Stomach (tissue), 19 donors: ENCODE measurements around the gene SPINK14. TPM values are rescaled to one million over a fixed set of nuclear protein-coding genes. Genes with fewer than 3 reads are reported as not detected.

ENCODE experiments used
- DNase-seq, 2 donors: peaks; one replicate each; pipeline versions ENCODE4 v3.0.0 to v3.0.0-alpha.2; 2013 to 2019
- H3K27ac ChIP-seq, 5 donors: fragments of 200-600 bp in 4 of 5; sonication (generic) in 4 of 5; one replicate each; pipeline ENCODE4 v1.5.1; 2013 to 2019; ENCODE audit warnings: mild to moderate bottlenecking in 1 of 5, moderate library complexity in 1 of 5
- H3K27me3 ChIP-seq, 3 donors: fragments of 200-600 bp; sonication (generic); one replicate each; pipeline ENCODE4 v1.5.1; 2017 to 2019; ENCODE audit warnings: mixed run types in 1 of 3
- H3K36me3 ChIP-seq, 4 donors: fragments of 200-600 bp; sonication (generic); 1 replicate in 3 of 4; 2 replicates in 1 of 4; pipeline ENCODE4 v1.5.1; 2016 to 2019
- H3K4me1 ChIP-seq, 4 donors: fragments of 200-600 bp; sonication (generic); one replicate each; pipeline ENCODE4 v1.5.1; 2016 to 2019
- H3K4me3 ChIP-seq, 4 donors: fragments of 200-600 bp; sonication (generic) in 3 of 4; one replicate each; pipeline ENCODE4 v1.5.1; 2016 to 2019; ENCODE audit warnings: mild to moderate bottlenecking in 1 of 4
- H3K9me3 ChIP-seq, 4 donors: fragments of 200-600 bp; sonication (generic); one replicate each; pipeline ENCODE4 v1.5.1; 2016 to 2019
- CTCF ChIP-seq, 7 experiments: fragments of 450-650 bp in 4 of 7; fragments of 200-600 bp in 3 of 7; sonication (generic) in 3 of 7; IDR thresholded peaks; one replicate each; pipeline ENCODE4 v1.5.1; 2016 to 2019; ENCODE audit warnings: antibody characterized with exemption in 7 of 7, control low read depth in 2 of 7, mild to moderate bottlenecking in 1 of 7
- EP300 ChIP-seq: sonication (generic); formaldehyde crosslinking; IDR thresholded peaks from one replicate; pipeline ENCODE4 v1.6.1; 2017; ENCODE audit warnings: antibody characterized with exemption
- POLR2A ChIP-seq, 4 donors: fragments of 450-650 bp; IDR thresholded peaks; one replicate each; pipeline ENCODE4 v1.6.1; 2016; ENCODE audit warnings: antibody characterized with exemption in 4 of 4, control low read depth in 2 of 4, mild to moderate bottlenecking in 1 of 4, moderate library complexity in 1 of 4
- POLR2AphosphoS5 ChIP-seq, 3 donors: sonication (generic); formaldehyde crosslinking; IDR thresholded peaks; one replicate each; pipeline ENCODE4 v1.6.1; 2016; ENCODE audit warnings: antibody characterized with exemption in 3 of 3
- WGBS, 5 donors: extraction: QIAGEN DNeasy Blood & Tissue Kit in 3 of 5; methylation state at CpG; one replicate each; pipeline versions ENCODE4 v1.1.5 to v1.1.7; 2013 to 2018; 5-methylcytosine and 5-hydroxymethylcytosine counted together
- intact Hi-C: fragments of 100-400 bp; cut with DNase I; formaldehyde crosslinking; loops from one replicate; pipeline ENCODE4 v1.15.1; 2023; ENCODE audit warnings: low total_unique reads
- long read RNA-seq, 10 donors: transcript quantifications; one replicate each; lab custom pipeline, GENCODE V29; 2026
- polyA plus RNA-seq, 3 donors: library from polyadenylated mRNA; stranded (reverse); fragments of 200-250 nt; gene quantifications; one replicate each; pipeline ENCODE4 v1.2.3, GENCODE V29; 2013
- total RNA-seq, 5 donors: library from RNA; depleted of rRNA; stranded (reverse); fragments of >200 nt; gene quantifications; one replicate each; pipeline versions ENCODE4 v1.1.0 to v1.2.3, GENCODE V29; 2014 to 2016
- donor health status: healthy with polysubstance abuse.
- donor health status: Bipolar disorder and iron deficiency.
- donor health status: healthy.

Gene SPINK14, protein sequence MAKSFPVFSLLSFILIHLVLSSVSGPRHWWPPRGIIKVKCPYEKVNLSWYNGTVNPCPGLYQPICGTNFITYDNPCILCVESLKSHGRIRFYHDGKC
- total RNA-seq (not detected), polyA plus RNA-seq (not detected)
- long read RNA-seq, donor 1: 0 reads
- long read RNA-seq, donor 2: 0 reads
- long read RNA-seq, donor 3: 0 reads
- long read RNA-seq, donor 4: 0 reads
- long read RNA-seq, donor 5: 0 reads
- long read RNA-seq, donor 6: 0 reads
- long read RNA-seq, donor 7: 0 reads
- long read RNA-seq, donor 8: 0 reads
- long read RNA-seq, donor 9: 0 reads
- long read RNA-seq, donor 10: 0 reads

GRCh38 chr5:148168246-148168645 lies at the start of gene SPINK14:
TSS of gene SPINK14 (plus strand) at chr5:148168546. CDS start at chr5:148169733, 1,187 bp downstream.
- no peak for DNase-seq
- intact Hi-C loops: no loop called here
- Histone ChIP-seq H3K4me1 (no peaks in the 10 kb centered on the region), H3K27ac (no peak within 1 kb of the TSS), H3K27me3 (no peaks in the 10 kb centered on the region), H3K4me3 (no peak within 1 kb of the TSS), H3K9me3 (no peaks in the 10 kb centered on the region), H3K36me3 (no peaks in the 10 kb centered on the region)
- WGBS, 5 donors: 93 to 97% (median 96%) methylated on average over 1 of the region's 1 CpG
- TF ChIP-seq POLR2A (IDR thresholded peaks at IDR 0.05) (no peak), EP300 (no peak), CTCF (IDR thresholded peaks at IDR 0.05) (no peak), POLR2AphosphoS5 (IDR thresholded peaks at IDR 0.05) (no peak)

GRCh38 chr5:148120317-148120716 lies 48.0 kb upstream of the SPINK14 start:
- H3K36me3 ChIP-seq: no peaks in the 10 kb centered on the region
- no peaks in the 10 kb centered on the region for H3K27me3 ChIP-seq
- no peak for DNase-seq
- no peaks in the 10 kb centered on the region for H3K9me3 ChIP-seq
- no peak overlapping the region for H3K4me3 ChIP-seq
- WGBS, 5 donors: 58 to 77% (median 69%) methylated on average over 3 of the region's 3 CpGs
- intact Hi-C loops: no loop called here
- no peak overlapping the region for H3K27ac ChIP-seq
- H3K4me1 ChIP-seq: no peaks in the 10 kb centered on the region
- TF ChIP-seq POLR2AphosphoS5 (IDR thresholded peaks at IDR 0.05): no peak
- no peak for TF ChIP-seq POLR2A (IDR thresholded peaks at IDR 0.05)
- TF ChIP-seq CTCF (IDR thresholded peaks at IDR 0.05): no peak
- no peak for TF ChIP-seq EP300

DNA sequence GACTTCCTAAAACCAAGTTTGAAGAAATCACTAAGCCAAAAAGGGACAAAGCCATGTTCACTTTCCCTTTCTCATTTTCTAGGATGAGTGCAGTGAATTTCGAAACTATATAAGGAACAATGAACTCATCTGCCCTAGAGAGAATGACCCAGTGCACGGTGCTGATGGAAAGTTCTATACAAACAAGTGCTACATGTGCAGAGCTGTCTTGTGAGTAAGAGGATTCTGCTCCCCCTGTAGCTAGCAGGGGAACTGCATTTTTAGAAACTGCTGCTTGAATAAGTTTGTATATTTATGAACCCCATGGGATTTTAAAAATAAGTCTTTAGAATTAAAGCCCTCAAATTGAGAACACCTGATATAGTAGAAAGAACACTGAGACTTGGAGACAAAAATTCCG lies 42.7 kb upstream of the SPINK14 start:
- H3K27me3 ChIP-seq: no peaks in the 10 kb centered on the region
- WGBS, 5 donors: 56 to 68% (median 60%) methylated on average over 3 of the region's 3 CpGs
- H3K36me3 ChIP-seq: no peaks in the 10 kb centered on the region
- no peaks in the 10 kb centered on the region for H3K9me3 ChIP-seq
- no peak for DNase-seq
- H3K27ac ChIP-seq: no peak overlapping the region
- TF ChIP-seq CTCF (IDR thresholded peaks at IDR 0.05) (no peak), POLR2A (IDR thresholded peaks at IDR 0.05) (no peak), POLR2AphosphoS5 (IDR thresholded peaks at IDR 0.05) (no peak), EP300 (no peak)
- no peak overlapping the region for H3K4me3 ChIP-seq
- no peaks in the 10 kb centered on the region for H3K4me1 ChIP-seq
- intact Hi-C loops: no loop called here

DNA sequence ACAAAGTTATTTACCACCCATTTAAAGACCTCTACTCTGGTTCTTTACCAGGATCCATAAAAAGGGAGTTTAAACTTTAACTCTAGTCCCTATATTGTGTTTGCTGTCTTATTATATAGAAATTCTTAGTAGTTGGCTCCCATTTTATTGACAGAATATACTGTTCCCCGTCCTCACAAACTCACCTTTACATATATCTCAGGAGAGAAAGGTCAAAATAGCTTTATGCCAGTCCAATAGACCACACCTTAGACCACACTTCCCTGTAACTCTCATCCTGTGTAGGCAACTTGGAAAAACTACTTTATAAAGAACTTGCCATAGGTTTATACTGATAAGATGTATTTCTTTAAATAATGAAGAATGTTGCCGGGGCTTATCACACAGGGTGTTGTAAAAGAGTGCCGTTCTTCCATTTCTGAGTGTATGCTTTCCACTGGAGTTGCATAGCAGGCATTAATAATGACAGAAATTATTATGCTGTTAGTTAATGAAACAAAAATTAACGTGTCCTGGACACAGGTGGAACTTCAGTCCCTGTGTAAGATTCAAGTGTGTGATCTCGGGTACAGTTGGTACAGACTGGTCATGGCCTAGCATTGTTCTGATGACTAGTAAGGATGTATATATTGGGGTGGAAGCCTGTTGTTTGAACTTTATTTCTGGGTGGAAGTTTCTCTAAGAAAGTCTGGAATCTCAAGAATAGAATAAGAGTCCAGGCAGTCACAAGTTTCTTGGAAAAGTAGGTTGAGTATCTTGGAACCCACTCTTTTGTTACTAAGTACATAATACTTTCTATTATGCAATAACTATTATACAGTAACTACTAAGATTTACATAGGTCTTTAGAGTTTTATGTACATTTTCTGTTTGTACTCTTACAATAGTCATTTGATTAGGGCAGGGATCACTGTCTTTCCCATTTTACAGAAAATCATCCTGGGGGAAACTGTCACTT lies 33.0 kb upstream of the SPINK14 start:
- Histone ChIP-seq H3K4me1 (peaks cover 0 to 8% (median 0%) of the 10 kb centered on the region in 4 donors), H3K27ac (peak overlapping the region in 3 of 5 donors; percentile 31 to 54 (median 54)), H3K27me3 (no peaks in the 10 kb centered on the region), H3K4me3 (no peak overlapping the region), H3K36me3 (no peaks in the 10 kb centered on the region), H3K9me3 (no peaks in the 10 kb centered on the region)
- intact Hi-C loops: no loop called here
- peak in 1 of 2 donors; percentile 31 for DNase-seq
- TF ChIP-seq POLR2A (IDR thresholded peaks at IDR 0.05): no peak
- TF ChIP-seq POLR2AphosphoS5 (IDR thresholded peaks at IDR 0.05): no peak
- TF ChIP-seq CTCF (IDR thresholded peaks at IDR 0.05): no peak
- WGBS, 5 donors: 33 to 55% (median 43%) methylated on average over 5 of the region's 5 CpGs
